ENCODE measurements around the gene SUN2. TPM values are rescaled to one million over a fixed set of nuclear protein-coding genes. Genes with fewer than 3 reads are reported as not detected.

SUN2 gene
- total and polyA plus RNA-seq, 2 experiments from 2014 or later: 28.0 to 105 TPM

DNA sequence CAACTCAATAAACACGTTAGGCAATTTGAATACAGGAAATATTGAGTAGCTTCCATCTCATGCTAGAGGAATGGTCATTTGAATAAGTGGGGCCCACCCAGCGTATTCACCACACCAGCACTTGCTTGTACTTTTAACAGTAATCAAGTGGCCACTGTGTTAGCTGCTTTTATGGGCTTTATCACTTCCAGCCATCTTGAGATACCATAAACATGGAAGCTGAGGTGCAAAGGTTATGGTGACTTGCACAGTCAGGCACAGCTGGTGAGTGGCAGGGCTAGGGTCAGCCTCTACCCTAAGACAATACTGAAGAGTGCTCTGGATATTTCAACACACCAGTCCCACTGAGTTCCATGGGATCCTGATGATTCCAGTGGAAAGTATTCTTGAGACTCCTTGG lies 61.7 kb downstream of the SUN2 start:
- Histone ChIP-seq H3K4me3 (no peak overlapping the region), H3K36me3 (peaks cover 4% of the 10 kb centered on the region), H3K9me3 (ENCODE audit: low read depth) (no peaks in the 10 kb centered on the region), H3K4me1 (ENCODE audit: low read depth) (peaks cover 18% of the 10 kb centered on the region), H3K27me3 (no peaks in the 10 kb centered on the region), H3K27ac (no peak overlapping the region)
- no peak for DNase-seq (ENCODE audit: low read depth in 1 of 2, low spot score in 1 of 2)
- TF ChIP-seq, protein P1, sequence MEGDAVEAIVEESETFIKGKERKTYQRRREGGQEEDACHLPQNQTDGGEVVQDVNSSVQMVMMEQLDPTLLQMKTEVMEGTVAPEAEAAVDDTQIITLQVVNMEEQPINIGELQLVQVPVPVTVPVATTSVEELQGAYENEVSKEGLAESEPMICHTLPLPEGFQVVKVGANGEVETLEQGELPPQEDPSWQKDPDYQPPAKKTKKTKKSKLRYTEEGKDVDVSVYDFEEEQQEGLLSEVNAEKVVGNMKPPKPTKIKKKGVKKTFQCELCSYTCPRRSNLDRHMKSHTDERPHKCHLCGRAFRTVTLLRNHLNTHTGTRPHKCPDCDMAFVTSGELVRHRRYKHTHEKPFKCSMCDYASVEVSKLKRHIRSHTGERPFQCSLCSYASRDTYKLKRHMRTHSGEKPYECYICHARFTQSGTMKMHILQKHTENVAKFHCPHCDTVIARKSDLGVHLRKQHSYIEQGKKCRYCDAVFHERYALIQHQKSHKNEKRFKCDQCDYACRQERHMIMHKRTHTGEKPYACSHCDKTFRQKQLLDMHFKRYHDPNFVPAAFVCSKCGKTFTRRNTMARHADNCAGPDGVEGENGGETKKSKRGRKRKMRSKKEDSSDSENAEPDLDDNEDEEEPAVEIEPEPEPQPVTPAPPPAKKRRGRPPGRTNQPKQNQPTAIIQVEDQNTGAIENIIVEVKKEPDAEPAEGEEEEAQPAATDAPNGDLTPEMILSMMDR (IDR thresholded peaks at IDR 0.05; ENCODE audit: low read depth, low read length): no peak

DNA sequence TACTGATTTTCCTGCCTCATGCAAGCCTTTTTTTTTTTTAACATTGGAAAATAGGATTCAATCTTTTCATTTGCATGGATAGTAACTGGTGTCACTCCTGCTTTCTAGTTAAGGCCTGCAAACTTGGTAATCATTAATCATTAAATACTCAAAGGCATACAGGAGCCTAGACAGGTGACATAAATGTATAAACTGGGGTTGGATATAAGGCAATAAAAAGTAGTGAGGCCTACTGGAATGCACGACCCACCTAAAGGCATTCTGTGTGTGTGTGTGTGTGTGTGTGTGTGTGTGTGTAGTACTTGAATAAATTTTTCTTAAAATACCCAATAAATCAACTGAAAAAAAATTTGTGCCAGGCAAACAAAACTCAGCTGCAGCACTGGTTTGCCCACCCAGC lies 66.1 kb downstream of the SUN2 start:
- TF ChIP-seq, protein P1 (IDR thresholded peaks at IDR 0.05; ENCODE audit: low read depth, low read length): no peak
- Histone ChIP-seq H3K9me3 (ENCODE audit: low read depth) (no peaks in the 10 kb centered on the region), H3K4me1 (ENCODE audit: low read depth) (no peaks in the 10 kb centered on the region), H3K27me3 (no peaks in the 10 kb centered on the region), H3K4me3 (no peak overlapping the region), H3K27ac (no peak overlapping the region), H3K36me3 (peaks cover 26% of the 10 kb centered on the region)
- no peak for DNase-seq (ENCODE audit: low read depth in 1 of 2, low spot score in 1 of 2)

DNA sequence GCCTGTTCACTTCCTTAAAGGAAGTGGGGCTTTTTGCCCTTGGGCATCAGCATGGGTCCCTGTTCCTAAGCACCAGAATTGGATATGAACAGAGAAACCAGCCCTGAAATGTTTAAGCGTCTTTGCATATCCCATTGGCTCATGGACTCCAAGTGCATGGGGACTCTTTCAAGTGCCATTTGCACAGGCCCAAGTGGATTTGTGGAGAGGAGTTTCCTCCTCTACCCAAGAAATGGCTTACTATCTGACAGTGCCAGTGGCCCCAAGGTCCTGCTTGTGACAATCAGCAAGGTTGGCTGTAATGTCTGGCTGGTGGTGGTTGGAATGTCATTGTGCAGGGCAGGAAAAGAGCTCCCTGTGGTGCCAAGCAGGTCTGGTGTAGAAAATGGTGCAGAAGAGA lies 70.0 kb downstream of the SUN2 start:
- no peak for DNase-seq (ENCODE audit: low read depth in 1 of 2, low spot score in 1 of 2)
- no peaks in the 10 kb centered on the region for H3K27me3 ChIP-seq
- TF ChIP-seq, protein P1 (IDR thresholded peaks at IDR 0.05; ENCODE audit: low read depth, low read length): no peak
- no peaks in the 10 kb centered on the region for H3K9me3 ChIP-seq (ENCODE audit: low read depth)
- no peak overlapping the region for H3K27ac ChIP-seq
- peaks cover 4% of the 10 kb centered on the region for H3K4me1 ChIP-seq (ENCODE audit: low read depth)
- H3K4me3 ChIP-seq: no peak overlapping the region
- H3K36me3 ChIP-seq: peaks cover 24% of the 10 kb centered on the region

DNA sequence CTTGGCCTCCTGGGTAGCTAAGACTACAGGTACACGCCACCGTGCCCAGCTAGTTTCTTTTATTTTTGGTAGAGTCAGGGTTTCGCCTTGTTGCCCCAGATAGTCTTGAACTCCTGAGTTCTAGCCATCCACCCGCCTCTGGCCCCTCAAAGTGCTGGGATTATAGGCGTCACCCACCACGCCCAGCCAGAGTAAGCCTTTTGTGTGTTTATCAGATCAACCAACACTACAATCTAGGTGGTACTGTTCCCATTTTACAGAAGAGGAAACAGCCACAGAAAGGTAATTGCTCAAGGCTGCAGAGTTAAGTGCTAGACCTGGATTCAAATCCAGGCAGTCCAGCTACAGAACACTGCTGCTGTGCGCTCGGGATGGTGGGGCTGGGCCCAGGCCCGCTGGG lies 70.9 kb downstream of the SUN2 start:
- Histone ChIP-seq H3K4me1 (ENCODE audit: low read depth) (peaks cover 4% of the 10 kb centered on the region), H3K36me3 (peaks cover 24% of the 10 kb centered on the region)

More for the DNA sequence above, 70.9 kb downstream of the SUN2 start:
- H3K27me3 ChIP-seq: no peaks in the 10 kb centered on the region
- no peak overlapping the region for H3K4me3 ChIP-seq
- no peaks in the 10 kb centered on the region for H3K9me3 ChIP-seq (ENCODE audit: low read depth)
- TF ChIP-seq, protein P1 (IDR thresholded peaks at IDR 0.05; ENCODE audit: low read depth, low read length): no peak
- DNase-seq (ENCODE audit: low read depth in 1 of 2, low spot score in 1 of 2): no peak
- H3K27ac ChIP-seq: no peak overlapping the region

Other genes with a start within 250 kb of the SUN2 start
- gene DDX17, start 249.7 kb downstream of the SUN2 start, total RNA-seq: 682 and 855 TPM in 2 replicates
- gene DDX17, start 249.7 kb downstream of the SUN2 start, polyA plus RNA-seq: 53.7 and 60.4 TPM in 2 replicates
- 0.32 and 3.0 TPM in 2 replicates for gene DMC1, start 185.8 kb downstream of the SUN2 start, total RNA-seq
- gene DMC1, start 185.8 kb downstream of the SUN2 start, polyA plus RNA-seq: 2.6 TPM in 1 of 2 replicates, not detected in the other
- gene FAM227A, start 99.6 kb downstream of the SUN2 start, total RNA-seq: 4.5 and 5.7 TPM in 2 replicates
- gene FAM227A, start 99.6 kb downstream of the SUN2 start, polyA plus RNA-seq: 2.9 and 7.4 TPM in 2 replicates
- gene CBY1, start 99.4 kb downstream of the SUN2 start, total RNA-seq: 24.9 and 25.9 TPM in 2 replicates
- gene CBY1, start 99.4 kb downstream of the SUN2 start, polyA plus RNA-seq: 68.4 and 84.6 TPM in 2 replicates
- 46.2 and 52.6 TPM in 2 replicates for gene TOMM22, start 74.0 kb downstream of the SUN2 start, total RNA-seq
- 123 and 151 TPM in 2 replicates for gene TOMM22, start 74.0 kb downstream of the SUN2 start, polyA plus RNA-seq
- 37.0 and 41.0 TPM in 2 replicates for gene JOSD1, start 55.1 kb downstream of the SUN2 start, total RNA-seq
- 3.1 and 4.4 TPM in 2 replicates for gene JOSD1, start 55.1 kb downstream of the SUN2 start, polyA plus RNA-seq
- gene GTPBP1, start 50.1 kb downstream of the SUN2 start, total RNA-seq: 72.6 and 92.2 TPM in 2 replicates
- 49.8 and 65.3 TPM in 2 replicates for gene GTPBP1, start 50.1 kb downstream of the SUN2 start, polyA plus RNA-seq
- 42.3 and 48.5 TPM in 2 replicates for gene DNAL4, start 38.1 kb upstream of the SUN2 start, total RNA-seq
- 39.7 and 55.4 TPM in 2 replicates for gene DNAL4, start 38.1 kb upstream of the SUN2 start, polyA plus RNA-seq
- gene NPTXR, start 88.0 kb upstream of the SUN2 start, total RNA-seq: 15.1 and 16.7 TPM in 2 replicates
- 4.0 and 4.2 TPM in 2 replicates for gene NPTXR, start 88.0 kb upstream of the SUN2 start, polyA plus RNA-seq
- gene CBX6, start 116.2 kb upstream of the SUN2 start, total RNA-seq: 62.5 and 89.9 TPM in 2 replicates
- 40.9 and 46.8 TPM in 2 replicates for gene CBX6, start 116.2 kb upstream of the SUN2 start, polyA plus RNA-seq
- gene APOBEC3A, start 201.6 kb upstream of the SUN2 start, total RNA-seq: 0.18 TPM in 1 of 2 replicates, not detected in the other
- not detected in 2 replicates for gene APOBEC3A, start 201.6 kb upstream of the SUN2 start, polyA plus RNA-seq
- 1.1 and 6.5 TPM in 2 replicates for gene APOBEC3B, start 226.3 kb upstream of the SUN2 start, total RNA-seq
- gene APOBEC3B, start 226.3 kb upstream of the SUN2 start, polyA plus RNA-seq: 6.8 and 9.4 TPM in 2 replicates

All from cardiac muscle cell (in vitro differentiated cells and primary cell).